Smooth muscle cell (in vitro differentiated cells): Measurements from ENCODE around the gene GPR119. TPM values are rescaled to one million over a fixed set of nuclear protein-coding genes. Genes with fewer than 3 reads are reported as not detected.
"Not testable (repeated sequence)": the region's sequence is repeated elsewhere in the genome, so short reads cannot be mapped to it uniquely, and the experiment has no call there.

Experiments used
- DNase-seq: peaks from one replicate; lab custom pipeline; 2025; ENCODE audit not compliant: unreplicated experiment; lab: John Stamatoyannopoulos, UW
- H2AFZ ChIP-seq: fragments of 200-600 bp; sonication (generic); 2 replicates; pipeline ENCODE4 v1.6.0; 2016; ENCODE audit warnings: antibody characterized with exemption, low read depth, mild to moderate bottlenecking
- H3F3A ChIP-seq: fragments of 200-600 bp; sonication (generic); 2 replicates; pipeline ENCODE4 v1.6.0; 2017; ENCODE audit warnings: antibody characterized with exemption, low read depth
- H3K27ac ChIP-seq: fragments of 200-600 bp; sonication (generic); 2 replicates; pipeline ENCODE4 v1.5.1; 2016; ENCODE audit warnings: low read depth, mild to moderate bottlenecking
- H3K27me3 ChIP-seq: fragments of 200-600 bp; sonication (generic); 2 replicates; pipeline ENCODE4 v1.6.1; 2016; ENCODE audit warnings: low read depth, mild to moderate bottlenecking
- H3K36me3 ChIP-seq: fragments of 200-600 bp; sonication (generic); 2 replicates; pipeline ENCODE4 v1.5.1; 2016; ENCODE audit warnings: low read depth
- H3K4me1 ChIP-seq: fragments of 200-600 bp; sonication (generic); 2 replicates; pipeline ENCODE4 v1.5.1; 2016; ENCODE audit warnings: low read depth
- H3K4me2 ChIP-seq: fragments of 200-600 bp; sonication (generic); 2 replicates; pipeline ENCODE4 v1.6.0; 2016; ENCODE audit warnings: mild to moderate bottlenecking
- H3K4me3 ChIP-seq: fragments of 200-600 bp; sonication (generic); 2 replicates; pipeline ENCODE4 v1.5.1; 2016; ENCODE audit warnings: mild to moderate bottlenecking
- H3K79me2 ChIP-seq: fragments of 200-600 bp; sonication (generic); 2 replicates; pipeline ENCODE4 v1.6.0; 2016; ENCODE audit warnings: low read depth, mild to moderate bottlenecking
- H3K9ac ChIP-seq: fragments of 200-600 bp; sonication (generic); 2 replicates; pipeline ENCODE4 v1.6.0; 2016; ENCODE audit warnings: low read depth
- H3K9me3 ChIP-seq: fragments of 200-600 bp; sonication (generic); replicated peaks from 2 replicates; pipeline ENCODE4 v1.5.1; 2016; ENCODE audit warnings: low read depth
- H4K20me1 ChIP-seq: fragments of 200-600 bp; sonication (generic); 2 replicates; pipeline ENCODE4 v1.6.0; 2016; ENCODE audit warnings: low read depth
- CTCF ChIP-seq: fragments of 200-600 bp; sonication (generic); IDR thresholded peaks from 2 replicates; pipeline ENCODE4 v1.5.1; 2017; ENCODE audit warnings: borderline replicate concordance, mild to moderate bottlenecking, antibody characterized with exemption; ENCODE audit not compliant: insufficient read depth, poor library complexity, severe bottlenecking
- WGBS: methylation state at CpG from one replicate; pipeline ENCODE4 v1.1.7; 2016; ENCODE audit warnings: low lambda C conversion rate; 5-methylcytosine and 5-hydroxymethylcytosine counted together
- polyA plus RNA-seq: library from polyadenylated mRNA; unstranded; fragments of >200 nt; fragmentation: Nextera tagmentation; extraction: Ambion mirVana; gene quantifications from 2 replicates; pipeline ENCODE4 v1.2.1, GENCODE V29; 2016
- total RNA-seq: library from RNA; depleted of rRNA; stranded (reverse); fragments of >200 nt; gene quantifications from 2 replicates; pipeline ENCODE4 v1.2.3, GENCODE V29; 2014

The GPR119 gene
- total and polyA plus RNA-seq, 2 experiments from 2014 or later: not detected

DNA sequence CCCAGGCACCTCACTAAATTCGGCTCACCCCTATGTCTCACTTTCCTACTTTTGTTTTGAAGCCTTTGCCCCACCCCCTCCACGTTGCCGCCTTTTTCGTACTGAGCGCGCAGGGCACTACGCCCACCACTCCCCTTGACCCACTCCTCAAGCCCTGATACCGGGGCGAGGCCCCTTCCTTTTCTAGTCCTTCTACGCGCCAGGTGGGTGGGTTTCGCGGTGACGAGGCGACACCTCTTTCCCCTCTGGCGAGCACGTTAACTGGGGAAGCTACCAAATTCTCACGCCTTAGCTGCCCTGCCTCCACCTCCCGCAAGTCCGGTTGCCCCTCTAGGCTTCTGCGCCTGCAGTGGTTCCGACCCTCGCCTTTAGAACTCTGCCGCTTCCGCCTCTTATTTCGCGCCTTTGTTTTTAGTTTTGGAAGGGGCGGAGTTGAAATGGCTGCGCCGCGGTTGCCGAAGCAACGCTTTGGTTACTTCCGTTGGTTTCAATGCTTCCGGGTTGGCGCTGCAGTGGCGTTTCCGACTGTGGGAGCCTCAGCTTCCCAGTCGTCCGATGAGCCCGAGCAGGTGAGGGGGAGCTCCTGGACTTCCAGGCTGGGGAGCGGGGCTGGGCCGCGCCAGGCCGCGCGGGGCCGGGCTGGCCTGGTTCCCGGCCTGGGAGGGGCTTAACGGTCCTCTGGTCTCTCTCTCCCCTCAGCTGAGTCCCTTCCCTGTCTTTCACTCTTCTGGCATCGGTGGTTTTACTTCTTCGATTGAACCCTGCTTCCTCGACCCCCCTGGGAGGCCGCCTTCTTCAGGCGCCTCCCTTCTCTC is 45.9 kb downstream of the GPR119 start, which contains the start of gene SLC25A14:
Gene SLC25A14 (plus strand): TSS at position 512 of the 815 bp plus-strand sequence. CDS start 360 bp downstream, outside the sequence.
- Histone ChIP-seq H3K9me3 (no peaks in the 10 kb centered on the region), H3K27ac (no peak within 1 kb of the TSS), H3K79me2 (peaks cover 4% of the 10 kb centered on the region), H3K4me1 (no peaks in the 10 kb centered on the region), H4K20me1 (no peaks in the 10 kb centered on the region), H3K9ac (peak within 1 kb of the TSS; percentile 38), H2AFZ (peak within 1 kb of the TSS; percentile 92), H3F3A (no peaks in the 10 kb centered on the region), H3K4me3 (peak within 1 kb of the TSS; percentile 69), H3K4me2 (peak within 1 kb of the TSS; percentile 80), H3K36me3 (no peaks in the 10 kb centered on the region), H3K27me3 (no peaks in the 10 kb centered on the region)
- TF ChIP-seq CTCF: no peak
- 51% methylated on average over 55 of the region's 55 CpGs for WGBS
- peak; percentile 6 for DNase-seq

GRCh38 chrX:130338869-130339268 is 46.6 kb downstream of the GPR119 start:
- H4K20me1 ChIP-seq, H3K36me3 ChIP-seq, H3F3A ChIP-seq, H3K4me1 ChIP-seq, H3K27me3 ChIP-seq, H3K9me3 ChIP-seq, H3K9ac ChIP-seq, DNase-seq, H3K79me2 ChIP-seq, H3K27ac ChIP-seq: not testable (repeated sequence)
- Histone ChIP-seq H2AFZ (peak overlapping the region; percentile 92), H3K4me3 (peak overlapping the region; percentile 69), H3K4me2 (peak overlapping the region; percentile 80)
- WGBS: 71% methylated on average over 8 of the region's 8 CpGs

GRCh38 chrX:130336531-130336930 is 48.9 kb downstream of the GPR119 start:
- WGBS: 71% methylated on average over 4 of the region's 4 CpGs
- no peak for DNase-seq
- TF ChIP-seq CTCF: no peak
- Histone ChIP-seq H4K20me1 (no peaks in the 10 kb centered on the region), H3K36me3 (no peaks in the 10 kb centered on the region), H3K9ac (no peak overlapping the region), H3K27ac (no peak overlapping the region), H3K9me3 (no peaks in the 10 kb centered on the region), H2AFZ (no peak overlapping the region), H3K4me2 (no peak overlapping the region), H3F3A (no peaks in the 10 kb centered on the region), H3K27me3 (no peaks in the 10 kb centered on the region), H3K4me3 (no peak overlapping the region), H3K79me2 (peaks cover under 1% of the 10 kb centered on the region), H3K4me1 (no peaks in the 10 kb centered on the region)

Other genes with a start within 250 kb of the GPR119 start
- gene AIFM1, start 219.8 kb downstream of the GPR119 start, total RNA-seq: 26.0 and 39.0 TPM in 2 replicates
- gene AIFM1, start 219.8 kb downstream of the GPR119 start, polyA plus RNA-seq: 32.5 and 35.8 TPM in 2 replicates
- gene RAB33A, start 213.7 kb downstream of the GPR119 start, total RNA-seq: 0.58 and 1.4 TPM in 2 replicates
- 2.2 and 2.6 TPM in 2 replicates for gene RAB33A, start 213.7 kb downstream of the GPR119 start, polyA plus RNA-seq
- 7.7 and 12.4 TPM in 2 replicates for gene ZNF280C, start 116.8 kb downstream of the GPR119 start, total RNA-seq
- gene ZNF280C, start 116.8 kb downstream of the GPR119 start, polyA plus RNA-seq: 1.5 TPM in 2 replicates
- 14.3 and 16.1 TPM in 2 replicates for gene SLC25A14, start 45.8 kb downstream of the GPR119 start, total RNA-seq
- gene SLC25A14, start 45.8 kb downstream of the GPR119 start, polyA plus RNA-seq: 18.7 and 24.7 TPM in 2 replicates
- gene RBMX2, start 16.3 kb upstream of the GPR119 start, total RNA-seq: 19.8 and 25.7 TPM in 2 replicates
- 15.9 and 19.2 TPM in 2 replicates for gene RBMX2, start 16.3 kb upstream of the GPR119 start, polyA plus RNA-seq